A673 (cell line): ENCODE measurements around the gene A1BG. TPM values are rescaled to one million over a fixed set of nuclear protein-coding genes. Genes with fewer than 3 reads are reported as not detected.

Source experiments
- BruUV-seq: library from RNA; stranded (reverse); fragments of 400-500 nt; replicated peaks from 2 replicates; lab custom pipeline; 2021; lab: Mats Ljungman, UMichigan
- CTCF ChIA-PET: fragments of 300-600 bp; sonication (Branson Sonifier 250); formaldehyde crosslinking; loops from one replicate; lab custom pipeline; 2022; ENCODE audit warnings: antibody characterized with exemption; lab: Charles Lee
- POLR2A ChIA-PET: fragments of 300-600 bp; sonication (Branson Sonifier 250); formaldehyde crosslinking; loops from one replicate; lab custom pipeline; 2022; ENCODE audit warnings: antibody characterized with exemption; ENCODE audit not compliant: low non-redundant PET; lab: Charles Lee
- DNase-seq: peaks from one replicate; pipeline ENCODE4 v3.0.0-alpha.2; 2015; ENCODE audit warnings: low spot score
- H3K27ac ChIP-seq: fragments of 200-600 bp; sonication (generic); 2 replicates; pipeline ENCODE4 v1.5.1; 2016; ENCODE audit warnings: mixed run types, low read depth, mild to moderate bottlenecking, mixed read lengths, antibody characterized with exemption, low read length; ENCODE audit not compliant: poor library complexity, severe bottlenecking
- H3K27me3 ChIP-seq: fragments of 200-600 bp; sonication (generic); replicated peaks from 2 replicates; pipeline ENCODE4 v1.6.1; 2017; ENCODE audit warnings: mixed run types, low read depth, mild to moderate bottlenecking, mixed read lengths, antibody characterized with exemption, low read length; ENCODE audit not compliant: insufficient read depth, poor library complexity
- H3K36me3 ChIP-seq: fragments of 200-600 bp; sonication (generic); 2 replicates; pipeline ENCODE4 v1.6.1; 2016; ENCODE audit warnings: mixed run types, mild to moderate bottlenecking, mixed read lengths, antibody characterized with exemption, low read length; ENCODE audit not compliant: insufficient read depth, poor library complexity, severe bottlenecking
- H3K4me1 ChIP-seq: fragments of 200-600 bp; sonication (generic); 2 replicates; pipeline ENCODE4 v1.6.1; 2017; ENCODE audit warnings: mixed run types, mild to moderate bottlenecking, mixed read lengths, antibody characterized with exemption, low read length; ENCODE audit not compliant: insufficient read depth, poor library complexity, severe bottlenecking
- H3K4me3 ChIP-seq: fragments of 200-600 bp; sonication (generic); 2 replicates; pipeline ENCODE4 v1.5.1; 2016; ENCODE audit warnings: low read depth, mixed run types, mild to moderate bottlenecking, mixed read lengths, low read length; ENCODE audit not compliant: poor library complexity, severe bottlenecking
- H3K9me3 ChIP-seq: fragments of 200-600 bp; sonication (generic); 2 replicates; pipeline ENCODE4 v1.6.1; 2016; ENCODE audit warnings: mixed run types, low read depth, mild to moderate bottlenecking, mixed read lengths, antibody characterized with exemption, low read length; ENCODE audit not compliant: poor library complexity, severe bottlenecking
- CTCF ChIP-seq: fragments of 300-800, 200-600 bp; sonication (generic); conservative IDR thresholded peaks from 2 replicates; pipeline ENCODE4 v1.5.1; 2017; ENCODE audit warnings: low read depth, mild to moderate bottlenecking, antibody characterized with exemption, low read length, moderate library complexity, mixed read lengths
- EZH2 ChIP-seq: fragments of 200-600 bp; sonication (generic); IDR thresholded peaks from 2 replicates; pipeline ENCODE4 v1.6.1; 2017; ENCODE audit warnings: borderline replicate concordance, low read depth, mild to moderate bottlenecking, mixed read lengths, antibody characterized with exemption, low read length; ENCODE audit not compliant: poor library complexity, severe bottlenecking
- intact Hi-C: fragments of 100-400 bp; cut with micrococcal nuclease; formaldehyde crosslinking; loops from one replicate; pipeline ENCODE4 v1.10.0; 2022; ENCODE audit not compliant: unreplicated experiment
- total RNA-seq: library from RNA; stranded (reverse); gene quantifications from 2 replicates; pipeline ENCODE4 v1.2.3, GENCODE V29; 2021

A1BG gene
- total RNA-seq, 1 experiment from 2014 or later, result 15.2 TPM

GRCh38 chr19:58396691-58397532 is 43.6 kb upstream of the A1BG start:
- no peak for DNase-seq

GRCh38 chr19:58395979-58396627 is 42.8 kb upstream of the A1BG start:
- CTCF ChIA-PET, result no interaction called here
- H3K36me3 ChIP-seq, result peaks cover 42% of the 10 kb centered on the region

More at GRCh38 chr19:58396691-58397532, 43.6 kb upstream of the A1BG start:
- no peak for TF ChIP-seq EZH2
- no peak for TF ChIP-seq CTCF
- ChIA-PET CTCF (no interaction called here), POLR2A (no interaction called here)
- Histone ChIP-seq H3K4me3 (no peak overlapping the region), H3K27me3 (no peaks in the 10 kb centered on the region), H3K36me3 (peaks cover 36% of the 10 kb centered on the region), H3K9me3 (no peaks in the 10 kb centered on the region), H3K27ac (no peak overlapping the region), H3K4me1 (peaks cover 10% of the 10 kb centered on the region)
- intact Hi-C loops, result no loop called here
- BruUV-seq, result no TSS peak

More at GRCh38 chr19:58395979-58396627, 42.8 kb upstream of the A1BG start:
- Histone ChIP-seq H3K4me3 (no peak overlapping the region), H3K27ac (no peak overlapping the region), H3K9me3 (no peaks in the 10 kb centered on the region), H3K27me3 (no peaks in the 10 kb centered on the region), H3K4me1 (peaks cover 10% of the 10 kb centered on the region)
- intact Hi-C loops, result no loop called here
- no peak for DNase-seq
- TF ChIP-seq CTCF, result no peak
- TF ChIP-seq EZH2, result no peak
- no TSS peak for BruUV-seq
- POLR2A ChIA-PET, result no interaction called here
